Activated CD8-positive, alpha-beta T cell treated with anti-CD3 and anti-CD28 coated beads for 36 hours (primary cell): ENCODE results near the gene TEX38. TPM values are rescaled to one million over a fixed set of nuclear protein-coding genes. Genes with fewer than 3 reads are reported as not detected.

Source experiments
- total RNA-seq, 2 experiments: library from RNA; stranded (reverse); gene quantifications; one replicate each; pipeline ENCODE4 v1.2.3, GENCODE V29; 2021

TEX38 gene
- total RNA-seq, 2 experiments from 2014 or later, result not detected

Other genes starting within 250 kb of the TEX38 start
- gene DMBX1, start 182.0 kb upstream of the TEX38 start, total RNA-seq, result under 1 TPM in 1 of 2 experiments, not detected in 1; 0.09 TPM
- gene KNCN, start 120.2 kb upstream of the TEX38 start, total RNA-seq, result not detected
- 10 to 100 TPM; 31.1 to 35.5 TPM for gene MKNK1, start 67.6 kb upstream of the TEX38 start, total RNA-seq
- gene MOB3C, start 55.0 kb upstream of the TEX38 start, total RNA-seq, result 1 to 10 TPM; 6.3 to 8.7 TPM
- gene ATPAF1, start 3.5 kb upstream of the TEX38 start, total RNA-seq, result 10 to 100 TPM; 40.3 to 41.8 TPM
- 10 to 100 TPM; 39.6 to 41.6 TPM for gene EFCAB14, start 47.3 kb downstream of the TEX38 start, total RNA-seq
- not detected for gene CYP4B1, start 127.2 kb downstream of the TEX38 start, total RNA-seq